Cardiac muscle cell (in vitro differentiated cells and primary cell): Measurements from ENCODE around the gene ADAMTS7. TPM values are rescaled to one million over a fixed set of nuclear protein-coding genes. Genes with fewer than 3 reads are reported as not detected.
"Not testable (repeated sequence)": the region's sequence is repeated elsewhere in the genome, so short reads cannot be mapped to it uniquely, and the experiment has no call there.

Experiments
- DNase-seq, 2 donors: peaks; one replicate each; pipeline versions ENCODE4 v3.0.0 to v3.0.0-alpha.2; 2010 to 2017; ENCODE audit warnings: low read depth in 1 of 2, low spot score in 1 of 2
- H3K27ac ChIP-seq: fragments of 200-600 bp; sonication (generic); 2 replicates; pipeline ENCODE4 v1.5.1; 2016
- H3K27me3 ChIP-seq: fragments of 200-600 bp; sonication (generic); 2 replicates; pipeline ENCODE4 v1.6.0; 2016; ENCODE audit warnings: control low read depth
- H3K36me3 ChIP-seq: fragments of 200-600 bp; sonication (generic); 2 replicates; pipeline ENCODE4 v1.5.1; 2016; ENCODE audit warnings: control low read depth
- H3K4me1 ChIP-seq: fragments of 200-600 bp; sonication (generic); 2 replicates; pipeline ENCODE4 v1.8.1; 2017; ENCODE audit warnings: low read depth, mild to moderate bottlenecking, mixed run types
- H3K4me3 ChIP-seq: fragments of 200-600 bp; sonication (generic); 2 replicates; pipeline ENCODE4 v1.5.1; 2016; ENCODE audit warnings: mild to moderate bottlenecking
- H3K9me3 ChIP-seq: fragments of 200-600 bp; sonication (generic); 2 replicates; pipeline ENCODE4 v1.5.1; 2017; ENCODE audit warnings: low read depth, mild to moderate bottlenecking, control low read depth
- polyA plus RNA-seq: library from polyadenylated mRNA; unstranded; fragments of >200 nt; fragmentation: Nextera tagmentation; extraction: Ambion mirVana; gene quantifications from 2 replicates; pipeline ENCODE4 v1.2.1, GENCODE V29; 2016
- total RNA-seq: library from RNA; depleted of rRNA; stranded (reverse); fragments of >200 nt; gene quantifications from 2 replicates; pipeline ENCODE4 v1.2.3, GENCODE V29; 2016
- TF ChIP-seq, protein P1 (sequence below): IDR thresholded peaks from 2 replicates; pipeline ENCODE4 v1.5.1; 2012; ENCODE audit warnings: low read depth, mild to moderate bottlenecking, low read length

Gene ADAMTS7
- total and polyA plus RNA-seq, 2 experiments from 2014 or later, result 11.8 to 35.3 TPM

DNA sequence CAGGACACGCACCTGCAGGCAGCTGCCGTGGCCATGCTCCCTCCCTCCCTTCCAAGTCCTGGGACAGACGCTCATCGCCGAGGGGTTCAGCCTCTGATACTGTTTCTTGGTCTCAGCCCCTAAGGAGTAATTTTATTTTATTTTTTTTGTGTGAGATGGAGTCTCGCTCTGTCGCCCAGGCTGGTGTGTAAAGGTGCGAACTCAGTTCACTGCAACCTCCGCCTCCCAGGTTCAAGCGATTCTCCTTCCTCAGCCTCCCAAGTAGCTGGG, 53.7 kb downstream of the ADAMTS7 start:
- Histone ChIP-seq H3K9me3 (no peaks in the 10 kb centered on the region), H3K4me1 (peaks cover 22% of the 10 kb centered on the region), H3K36me3 (no peaks in the 10 kb centered on the region), H3K27ac (no peak overlapping the region), H3K27me3 (no peaks in the 10 kb centered on the region), H3K4me3 (no peak overlapping the region)
- TF ChIP-seq, protein P1, sequence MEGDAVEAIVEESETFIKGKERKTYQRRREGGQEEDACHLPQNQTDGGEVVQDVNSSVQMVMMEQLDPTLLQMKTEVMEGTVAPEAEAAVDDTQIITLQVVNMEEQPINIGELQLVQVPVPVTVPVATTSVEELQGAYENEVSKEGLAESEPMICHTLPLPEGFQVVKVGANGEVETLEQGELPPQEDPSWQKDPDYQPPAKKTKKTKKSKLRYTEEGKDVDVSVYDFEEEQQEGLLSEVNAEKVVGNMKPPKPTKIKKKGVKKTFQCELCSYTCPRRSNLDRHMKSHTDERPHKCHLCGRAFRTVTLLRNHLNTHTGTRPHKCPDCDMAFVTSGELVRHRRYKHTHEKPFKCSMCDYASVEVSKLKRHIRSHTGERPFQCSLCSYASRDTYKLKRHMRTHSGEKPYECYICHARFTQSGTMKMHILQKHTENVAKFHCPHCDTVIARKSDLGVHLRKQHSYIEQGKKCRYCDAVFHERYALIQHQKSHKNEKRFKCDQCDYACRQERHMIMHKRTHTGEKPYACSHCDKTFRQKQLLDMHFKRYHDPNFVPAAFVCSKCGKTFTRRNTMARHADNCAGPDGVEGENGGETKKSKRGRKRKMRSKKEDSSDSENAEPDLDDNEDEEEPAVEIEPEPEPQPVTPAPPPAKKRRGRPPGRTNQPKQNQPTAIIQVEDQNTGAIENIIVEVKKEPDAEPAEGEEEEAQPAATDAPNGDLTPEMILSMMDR, result no peak
- no peak for DNase-seq

DNA sequence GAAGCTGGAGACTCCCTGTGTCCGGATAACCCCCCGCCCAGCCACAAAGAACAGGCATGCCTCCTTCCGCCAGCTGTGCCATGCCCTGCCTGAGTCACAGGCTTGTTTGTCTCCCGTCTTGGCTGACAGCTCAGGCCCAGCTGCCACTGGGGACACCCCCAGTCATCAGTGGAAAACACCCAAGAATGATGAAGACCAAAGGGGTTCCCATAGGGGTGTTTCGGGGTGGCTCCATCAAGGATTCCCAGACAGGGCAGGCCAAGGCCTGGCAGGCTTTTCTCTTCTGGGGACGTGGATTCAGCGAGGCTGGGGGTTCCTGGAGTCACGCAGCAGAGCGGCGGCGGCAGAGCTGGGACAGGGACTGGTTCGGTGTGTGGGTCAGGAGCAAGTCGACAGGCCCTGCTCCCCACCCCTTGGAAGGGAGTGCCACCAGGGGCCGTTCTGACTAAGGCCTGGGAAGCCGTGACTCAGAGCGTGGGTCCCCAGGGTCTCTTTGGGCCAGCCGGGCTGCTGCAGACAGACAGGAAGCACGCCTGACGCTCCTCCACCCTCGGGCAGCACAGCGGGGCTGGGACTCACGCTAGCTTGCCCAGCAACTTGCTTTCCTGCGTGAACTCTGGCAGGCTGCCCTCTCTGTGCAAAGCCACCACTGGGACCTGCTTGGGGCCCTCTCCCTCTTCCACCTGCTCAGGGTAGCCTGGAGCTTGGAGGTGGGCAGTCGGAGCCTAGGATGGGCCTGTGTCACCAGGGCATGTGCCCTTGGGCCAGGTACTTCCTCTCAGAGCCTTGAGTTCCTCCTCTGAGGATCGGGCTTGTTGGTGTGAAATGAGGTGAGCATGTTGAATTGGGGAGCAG, 54.3 kb downstream of the ADAMTS7 start:
- H3K27me3 ChIP-seq, H3K4me3 ChIP-seq, H3K36me3 ChIP-seq, H3K9me3 ChIP-seq: not testable (repeated sequence)
- peaks cover 22% of the 10 kb centered on the region for H3K4me1 ChIP-seq
- H3K27ac ChIP-seq, result peak overlapping the region; percentile 23
- DNase-seq, result peak in 1 of 2 donors; percentile 81

DNA sequence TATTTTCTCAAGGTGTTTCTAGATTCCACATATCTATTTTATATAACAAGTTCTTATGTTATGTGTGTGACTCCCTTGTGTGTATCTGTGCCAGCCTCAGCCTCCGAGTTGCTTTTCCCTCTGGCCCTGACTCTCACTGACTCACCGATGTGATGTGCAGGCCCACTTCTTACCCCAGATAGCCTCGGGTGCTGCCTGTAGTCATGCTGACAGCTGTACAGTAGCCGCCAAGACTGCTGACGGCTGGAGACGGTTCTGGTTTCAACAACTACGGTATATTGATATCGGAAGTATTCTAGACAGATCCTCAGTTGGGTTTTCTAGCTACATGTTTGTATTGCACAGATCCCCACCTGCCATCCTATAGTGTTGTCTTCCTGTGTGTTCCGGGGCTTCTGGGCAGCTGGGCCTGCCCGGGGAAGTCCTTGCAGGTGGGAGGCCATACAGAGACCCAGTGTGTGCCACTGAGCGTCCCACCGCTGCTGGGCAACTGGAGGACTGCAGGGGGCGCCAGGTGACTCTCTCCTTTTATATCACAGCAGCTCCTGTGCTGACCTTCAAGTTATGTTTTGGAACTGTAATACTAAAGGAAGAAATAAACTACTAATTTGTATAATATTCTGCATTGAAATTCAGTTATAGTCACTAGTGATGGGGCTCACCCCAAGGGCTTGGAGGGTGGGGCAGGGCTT, 55.2 kb downstream of the ADAMTS7 start:
- DNase-seq, result peak; percentile 65 to 72
- not testable (repeated sequence) for H3K4me3 ChIP-seq, H3K9me3 ChIP-seq, H3K27me3 ChIP-seq, H3K27ac ChIP-seq, H3K36me3 ChIP-seq
- TF ChIP-seq, protein P1, result peak; percentile 30
- H3K4me1 ChIP-seq, result peaks cover 14% of the 10 kb centered on the region

DNA sequence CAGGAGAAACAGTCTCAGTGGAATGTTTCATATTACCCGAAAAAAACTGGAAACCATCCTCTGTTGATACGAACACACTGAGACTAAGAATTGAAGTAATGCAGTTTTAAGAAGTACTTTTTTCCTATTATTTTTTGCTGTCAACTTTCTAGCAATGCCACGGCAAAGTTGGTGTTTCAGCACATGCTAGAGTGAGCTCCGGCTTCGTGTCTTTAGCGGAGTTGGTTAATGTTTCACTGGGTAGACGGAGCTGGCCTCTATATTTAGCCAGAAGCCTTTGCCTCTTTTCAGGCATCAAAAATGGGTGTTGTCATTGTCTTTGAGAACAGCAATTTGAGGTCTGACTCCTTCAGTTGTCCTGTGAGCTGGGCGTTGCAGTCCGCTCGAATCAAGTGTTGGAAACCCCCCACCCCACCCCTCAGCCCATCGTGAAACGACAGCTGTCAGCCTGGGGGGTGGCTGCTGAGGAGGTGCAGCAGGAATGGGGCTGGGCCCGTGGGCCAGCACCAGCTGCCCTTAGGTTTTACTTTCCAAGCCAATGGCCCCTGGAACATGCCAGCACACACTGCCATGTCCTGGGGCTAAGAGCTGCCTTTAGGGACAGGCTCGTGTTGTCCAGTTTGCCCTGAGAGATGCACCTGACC, 56.5 kb downstream of the ADAMTS7 start:
- DNase-seq, H3K9me3 ChIP-seq, H3K36me3 ChIP-seq, H3K27me3 ChIP-seq, H3K4me3 ChIP-seq: not testable (repeated sequence)
- peak overlapping the region; percentile 48 for H3K27ac ChIP-seq
- peaks cover 11% of the 10 kb centered on the region for H3K4me1 ChIP-seq

DNA sequence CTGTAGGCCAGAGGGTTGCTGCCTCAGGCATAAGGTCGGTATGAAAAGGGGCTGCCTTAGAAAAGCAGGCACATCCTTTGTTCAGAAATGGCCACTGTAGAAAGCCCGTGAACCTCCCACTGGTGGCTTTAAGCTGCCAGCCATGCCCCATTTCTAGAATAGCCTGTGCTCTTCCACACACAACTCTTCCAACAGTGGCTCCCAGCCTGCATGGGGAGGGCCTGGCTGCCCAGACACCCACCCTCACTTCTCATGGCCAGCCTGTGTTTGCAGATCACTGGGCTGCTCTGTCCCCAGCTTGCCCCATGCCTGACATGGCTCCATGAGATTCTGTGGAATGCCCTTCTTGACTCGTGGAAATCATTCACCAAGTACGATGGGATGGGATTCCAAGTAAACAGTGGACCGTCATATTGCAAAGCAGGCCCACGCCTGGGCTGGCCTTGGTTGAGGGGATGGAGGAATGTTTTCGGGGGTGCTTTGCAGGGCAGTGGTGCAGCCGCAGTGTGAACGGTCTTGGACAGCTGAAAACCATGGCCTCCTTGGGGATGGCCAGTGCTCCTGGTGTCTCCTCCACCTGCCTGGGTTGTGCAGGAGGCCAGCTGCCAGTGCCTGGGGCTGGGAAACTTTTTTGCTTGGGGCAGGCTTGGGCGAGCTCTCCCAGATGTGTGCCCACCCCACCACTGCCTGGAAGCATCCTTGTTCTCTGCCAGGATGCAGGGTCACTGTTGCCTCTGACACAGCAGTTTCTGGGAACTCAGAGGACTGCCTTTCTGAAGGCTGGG, 57.3 kb downstream of the ADAMTS7 start:
- not testable (repeated sequence) for H3K27me3 ChIP-seq, DNase-seq, H3K36me3 ChIP-seq, H3K9me3 ChIP-seq, H3K4me1 ChIP-seq, H3K4me3 ChIP-seq, H3K27ac ChIP-seq

DNA sequence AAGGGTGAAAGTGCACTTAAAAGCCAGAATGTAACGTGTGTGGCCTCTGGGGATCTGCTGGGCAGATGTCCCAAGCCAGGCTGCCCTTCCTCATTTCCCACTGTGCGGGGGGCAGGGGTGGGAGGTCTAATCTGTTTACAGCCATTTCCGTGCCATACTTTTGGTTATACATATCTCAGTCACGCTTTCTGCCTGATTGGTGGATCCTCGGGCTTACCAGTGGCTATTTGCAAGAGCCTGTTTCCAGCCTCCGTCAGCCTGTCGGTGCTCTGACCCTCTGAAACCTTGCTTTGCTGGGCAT, 58.0 kb downstream of the ADAMTS7 start:
- H3K27ac ChIP-seq, H3K9me3 ChIP-seq, H3K36me3 ChIP-seq, H3K4me3 ChIP-seq, H3K27me3 ChIP-seq, H3K4me1 ChIP-seq, DNase-seq: not testable (repeated sequence)

DNA sequence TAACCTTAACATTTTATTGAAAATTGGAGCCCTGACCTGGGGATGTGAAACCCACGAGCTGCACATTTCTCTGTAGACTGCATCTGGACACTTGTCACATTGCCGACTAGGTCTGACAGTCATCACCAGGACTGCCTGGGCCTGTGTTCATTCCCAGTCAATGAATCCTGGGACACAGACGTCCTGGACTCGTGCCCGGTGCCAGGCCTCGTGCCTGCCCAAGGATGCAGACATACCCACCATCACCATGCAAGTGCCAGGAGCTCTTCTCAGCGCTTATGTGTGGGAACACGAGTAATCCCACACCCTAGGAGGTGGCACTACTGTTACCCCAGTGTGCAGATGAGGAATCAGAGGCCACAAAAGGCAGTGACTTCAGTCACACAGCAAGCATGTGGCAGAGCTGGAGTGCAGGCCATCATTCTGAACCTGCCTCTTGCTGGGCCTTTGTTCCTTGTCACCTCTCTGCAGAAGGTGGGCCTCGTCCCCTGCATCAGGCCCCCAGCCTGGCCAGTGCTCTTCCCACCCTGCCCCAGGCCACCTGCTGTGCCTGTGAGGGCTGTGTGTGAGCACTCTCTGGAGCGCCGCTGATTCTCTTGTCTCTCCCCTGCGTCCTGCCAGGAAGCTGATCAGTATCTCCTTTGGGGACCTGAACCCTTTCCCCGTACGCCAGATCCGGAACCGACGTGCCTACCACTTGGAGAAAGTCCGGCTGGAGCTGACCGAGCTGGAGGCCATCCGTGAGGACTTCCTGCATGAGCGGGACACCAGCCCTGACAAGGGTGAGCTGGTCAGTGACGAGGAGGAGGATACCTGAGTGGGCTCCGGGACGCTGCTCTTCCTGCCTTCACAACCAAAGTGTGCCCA, 58.5 kb downstream of the ADAMTS7 start:
- H3K36me3 ChIP-seq, result no peaks in the 10 kb centered on the region
- peaks cover 6% of the 10 kb centered on the region for H3K4me1 ChIP-seq
- TF ChIP-seq, protein P1, result no peak
- H3K27me3 ChIP-seq, result no peaks in the 10 kb centered on the region
- H3K27ac ChIP-seq, result no peak overlapping the region
- H3K4me3 ChIP-seq, result no peak overlapping the region
- H3K9me3 ChIP-seq, result no peaks in the 10 kb centered on the region
- DNase-seq, result no peak
